ENCODE results near the gene SULF2.

Gene SULF2

GRCh38 chr20:47765271-47765670 is 20.0 kb downstream of the SULF2 start:
- no peak for DNase-seq (ENCODE audit: low read depth in 1 of 2, low spot score in 1 of 2)
- no peak overlapping the region for H3K27ac ChIP-seq (replicated peaks)
- TF ChIP-seq REST (IDR thresholded peaks at IDR 0.05; ENCODE audit: insufficient replicate concordance, low read depth) (no peak), CTCF (IDR thresholded peaks at IDR 0.05; ENCODE audit: insufficient read depth, low read length) (no peak), SPI1 (IDR thresholded peaks at IDR 0.05; ENCODE audit: borderline replicate concordance, low read depth) (no peak), POLR2AphosphoS5 (IDR thresholded peaks at IDR 0.05; ENCODE audit: low read depth) (no peak), GABPA (IDR thresholded peaks at IDR 0.05; ENCODE audit: low read depth) (no peak)
- no peaks in the 10 kb centered on the region for H3K27me3 ChIP-seq (ENCODE audit: insufficient read depth, poor library complexity, severe bottlenecking)
- H3K4me3 ChIP-seq (replicated peaks; ENCODE audit: insufficient read depth, low read length): no peak overlapping the region

GRCh38 chr20:47764154-47764733 is 21.0 kb downstream of the SULF2 start:
- H3K27ac ChIP-seq (replicated peaks): no peak overlapping the region
- H3K4me3 ChIP-seq (replicated peaks; ENCODE audit: insufficient read depth, low read length): no peak overlapping the region
- H3K27me3 ChIP-seq (ENCODE audit: insufficient read depth, poor library complexity, severe bottlenecking): no peaks in the 10 kb centered on the region
- DNase-seq (ENCODE audit: low read depth in 1 of 2, low spot score in 1 of 2): no peak
- TF ChIP-seq POLR2AphosphoS5 (IDR thresholded peaks at IDR 0.05; ENCODE audit: low read depth) (no peak), CTCF (IDR thresholded peaks at IDR 0.05; ENCODE audit: insufficient read depth, low read length) (no peak), SPI1 (IDR thresholded peaks at IDR 0.05; ENCODE audit: borderline replicate concordance, low read depth) (no peak), GABPA (IDR thresholded peaks at IDR 0.05; ENCODE audit: low read depth) (no peak)

GRCh38 chr20:47762699-47763268 is 22.5 kb downstream of the SULF2 start:
- H3K4me3 ChIP-seq (replicated peaks; ENCODE audit: insufficient read depth, low read length): no peak overlapping the region
- DNase-seq (ENCODE audit: low read depth in 1 of 2, low spot score in 1 of 2): no peak
- no peaks in the 10 kb centered on the region for H3K27me3 ChIP-seq (ENCODE audit: insufficient read depth, poor library complexity, severe bottlenecking)
- TF ChIP-seq POLR2AphosphoS5 (IDR thresholded peaks at IDR 0.05; ENCODE audit: low read depth) (no peak), REST (IDR thresholded peaks at IDR 0.05; ENCODE audit: insufficient replicate concordance, low read depth) (no peak), CTCF (IDR thresholded peaks at IDR 0.05; ENCODE audit: insufficient read depth, low read length) (no peak)
- H3K27ac ChIP-seq (replicated peaks): no peak overlapping the region
